ENCODE results near the gene XIAP. TPM values are rescaled to one million over a fixed set of nuclear protein-coding genes. Genes with fewer than 3 reads are reported as not detected.
"Not testable (repeated sequence)": the region's sequence is repeated elsewhere in the genome, so short reads cannot be mapped to it uniquely, and the experiment has no call there.

Gene XIAP
- total RNA-seq, 1 donor = 43.2 TPM

- H3K4me3 ChIP-seq (ENCODE audit: low read depth, low read length) = no peak overlapping the region
- peak; percentile 71 for TF ChIP-seq CTCF (IDR thresholded peaks at IDR 0.05; ENCODE audit: insufficient read depth, low read depth, low read length)
- peak; percentile 53 for DNase-seq (ENCODE audit: low read depth)
Measured at GRCh38 chrX:123833387-123833786, 26.5 kb upstream of the XIAP start.

- DNase-seq (ENCODE audit: low read depth) = no peak
- no peak for TF ChIP-seq CTCF (IDR thresholded peaks at IDR 0.05; ENCODE audit: insufficient read depth, low read depth, low read length)
- H3K4me3 ChIP-seq (ENCODE audit: low read depth, low read length) = no peak overlapping the region
Measured at GRCh38 chrX:123834116-123834515, 25.7 kb upstream of the XIAP start.

GRCh38 chrX:123835661-123836371 lies 24.0 kb upstream of the XIAP start:
- TF ChIP-seq CTCF (IDR thresholded peaks at IDR 0.05; ENCODE audit: insufficient read depth, low read depth, low read length) = no peak
- no peak overlapping the region for H3K4me3 ChIP-seq (ENCODE audit: low read depth, low read length)
- peak; percentile 57 for DNase-seq (ENCODE audit: low read depth)

- not testable (repeated sequence) for H3K4me3 ChIP-seq (ENCODE audit: low read depth, low read length); DNase-seq (ENCODE audit: low read depth)
Measured at GRCh38 chrX:123845129-123845528, 14.7 kb upstream of the XIAP start.

GRCh38 chrX:123846577-123847038 lies 13.2 kb upstream of the XIAP start:
- DNase-seq (ENCODE audit: low read depth) = peak; percentile 93
- no peak for TF ChIP-seq CTCF (IDR thresholded peaks at IDR 0.05; ENCODE audit: insufficient read depth, low read depth, low read length)

GRCh38 chrX:123847056-123847455 lies 12.8 kb upstream of the XIAP start:
- TF ChIP-seq CTCF (IDR thresholded peaks at IDR 0.05; ENCODE audit: insufficient read depth, low read depth, low read length) = no peak
- no peak for DNase-seq (ENCODE audit: low read depth)

More at GRCh38 chrX:123846577-123847038, 13.2 kb upstream of the XIAP start:
- H3K4me3 ChIP-seq (ENCODE audit: low read depth, low read length) = no peak overlapping the region

GRCh38 chrX:123849096-123849495 lies 10.8 kb upstream of the XIAP start:
- DNase-seq (ENCODE audit: low read depth) = peak; percentile 19
- TF ChIP-seq CTCF (IDR thresholded peaks at IDR 0.05; ENCODE audit: insufficient read depth, low read depth, low read length) = no peak
- no peak overlapping the region for H3K4me3 ChIP-seq (ENCODE audit: low read depth, low read length)

More at GRCh38 chrX:123847056-123847455, 12.8 kb upstream of the XIAP start:
- H3K4me3 ChIP-seq (ENCODE audit: low read depth, low read length) = no peak overlapping the region

GRCh38 chrX:123849906-123850305 lies 9.9 kb upstream of the XIAP start:
- DNase-seq (ENCODE audit: low read depth); H3K4me3 ChIP-seq (ENCODE audit: low read depth, low read length): not testable (repeated sequence)

Measured in fibroblast of villous mesenchyme (primary cell).